ENCODE measurements around the gene BAHCC1.

Gene BAHCC1

DNA sequence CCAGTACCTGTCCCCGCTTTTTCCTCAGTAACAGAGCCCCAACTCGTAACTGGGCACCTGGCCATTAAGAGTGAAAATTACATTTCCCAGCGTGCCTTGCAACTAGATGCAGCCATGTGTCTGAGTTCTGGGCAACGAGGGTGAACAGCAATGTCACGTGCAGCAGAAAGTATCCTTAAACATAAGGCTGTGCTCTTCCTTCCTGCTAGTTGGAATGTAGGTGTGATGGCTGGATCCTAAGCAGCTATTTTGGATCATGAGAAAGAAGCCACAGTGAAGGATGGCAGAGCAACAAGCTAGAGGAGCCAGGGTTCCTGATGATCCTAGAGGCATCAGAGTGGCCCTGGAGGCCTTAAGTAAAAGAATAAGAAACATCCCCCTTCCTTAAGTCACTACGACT is 81.4 kb downstream of the BAHCC1 start:
- no peak overlapping the region for H3K4me3 ChIP-seq (ENCODE audit: low read depth, low read length)

DNA sequence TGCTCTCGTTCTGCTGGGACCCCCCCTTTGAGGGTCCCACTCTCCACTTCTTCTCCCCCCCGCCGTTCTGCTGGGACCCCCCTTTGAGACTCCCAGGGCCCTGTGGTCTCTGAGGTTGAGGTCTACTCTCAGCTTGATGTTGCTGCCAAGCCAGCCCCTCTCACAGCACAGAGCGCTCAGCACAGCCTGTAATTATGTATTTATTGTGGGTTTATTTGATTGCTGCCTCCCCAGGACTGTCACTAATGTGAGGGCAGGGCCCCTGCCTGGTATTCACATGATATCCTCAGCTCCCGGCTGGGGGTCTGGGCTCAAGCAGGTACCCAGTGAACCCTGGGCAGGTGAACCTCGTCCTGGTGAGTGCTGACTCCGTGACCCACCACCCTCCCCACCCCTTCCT is 81.9 kb downstream of the BAHCC1 start:
- TF ChIP-seq, protein P1, sequence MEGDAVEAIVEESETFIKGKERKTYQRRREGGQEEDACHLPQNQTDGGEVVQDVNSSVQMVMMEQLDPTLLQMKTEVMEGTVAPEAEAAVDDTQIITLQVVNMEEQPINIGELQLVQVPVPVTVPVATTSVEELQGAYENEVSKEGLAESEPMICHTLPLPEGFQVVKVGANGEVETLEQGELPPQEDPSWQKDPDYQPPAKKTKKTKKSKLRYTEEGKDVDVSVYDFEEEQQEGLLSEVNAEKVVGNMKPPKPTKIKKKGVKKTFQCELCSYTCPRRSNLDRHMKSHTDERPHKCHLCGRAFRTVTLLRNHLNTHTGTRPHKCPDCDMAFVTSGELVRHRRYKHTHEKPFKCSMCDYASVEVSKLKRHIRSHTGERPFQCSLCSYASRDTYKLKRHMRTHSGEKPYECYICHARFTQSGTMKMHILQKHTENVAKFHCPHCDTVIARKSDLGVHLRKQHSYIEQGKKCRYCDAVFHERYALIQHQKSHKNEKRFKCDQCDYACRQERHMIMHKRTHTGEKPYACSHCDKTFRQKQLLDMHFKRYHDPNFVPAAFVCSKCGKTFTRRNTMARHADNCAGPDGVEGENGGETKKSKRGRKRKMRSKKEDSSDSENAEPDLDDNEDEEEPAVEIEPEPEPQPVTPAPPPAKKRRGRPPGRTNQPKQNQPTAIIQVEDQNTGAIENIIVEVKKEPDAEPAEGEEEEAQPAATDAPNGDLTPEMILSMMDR (IDR thresholded peaks at IDR 0.05; ENCODE audit: borderline replicate concordance, insufficient read depth, low read depth, low read length) = no peak
- H3K4me3 ChIP-seq (ENCODE audit: low read depth, low read length) = no peak overlapping the region

More for the DNA sequence above, 81.4 kb downstream of the BAHCC1 start:
- TF ChIP-seq, protein P1 (IDR thresholded peaks at IDR 0.05; ENCODE audit: borderline replicate concordance, insufficient read depth, low read depth, low read length) = no peak

DNA sequence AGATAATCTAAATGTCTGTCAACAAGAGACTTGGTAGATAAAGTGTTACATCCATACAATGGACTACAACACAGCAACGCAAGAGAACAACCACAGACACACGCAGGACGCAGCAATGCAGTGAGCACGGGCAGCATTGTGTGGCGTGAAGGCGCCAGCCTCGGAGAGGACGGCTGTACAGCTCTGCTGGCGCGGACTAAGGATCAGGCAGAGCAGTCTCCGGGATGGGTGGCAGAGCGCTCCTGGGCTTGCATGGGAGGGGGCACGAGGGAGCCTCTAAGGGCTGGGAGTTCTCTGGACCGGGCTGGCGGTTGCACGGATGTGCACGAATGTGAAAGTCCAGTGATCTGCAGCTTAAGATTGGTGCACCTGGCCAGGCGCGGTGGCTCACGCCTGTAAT is 82.9 kb downstream of the BAHCC1 start:
- TF ChIP-seq, protein P1 (IDR thresholded peaks at IDR 0.05; ENCODE audit: borderline replicate concordance, insufficient read depth, low read depth, low read length) = no peak
- H3K4me3 ChIP-seq (ENCODE audit: low read depth, low read length) = no peak overlapping the region

DNA sequence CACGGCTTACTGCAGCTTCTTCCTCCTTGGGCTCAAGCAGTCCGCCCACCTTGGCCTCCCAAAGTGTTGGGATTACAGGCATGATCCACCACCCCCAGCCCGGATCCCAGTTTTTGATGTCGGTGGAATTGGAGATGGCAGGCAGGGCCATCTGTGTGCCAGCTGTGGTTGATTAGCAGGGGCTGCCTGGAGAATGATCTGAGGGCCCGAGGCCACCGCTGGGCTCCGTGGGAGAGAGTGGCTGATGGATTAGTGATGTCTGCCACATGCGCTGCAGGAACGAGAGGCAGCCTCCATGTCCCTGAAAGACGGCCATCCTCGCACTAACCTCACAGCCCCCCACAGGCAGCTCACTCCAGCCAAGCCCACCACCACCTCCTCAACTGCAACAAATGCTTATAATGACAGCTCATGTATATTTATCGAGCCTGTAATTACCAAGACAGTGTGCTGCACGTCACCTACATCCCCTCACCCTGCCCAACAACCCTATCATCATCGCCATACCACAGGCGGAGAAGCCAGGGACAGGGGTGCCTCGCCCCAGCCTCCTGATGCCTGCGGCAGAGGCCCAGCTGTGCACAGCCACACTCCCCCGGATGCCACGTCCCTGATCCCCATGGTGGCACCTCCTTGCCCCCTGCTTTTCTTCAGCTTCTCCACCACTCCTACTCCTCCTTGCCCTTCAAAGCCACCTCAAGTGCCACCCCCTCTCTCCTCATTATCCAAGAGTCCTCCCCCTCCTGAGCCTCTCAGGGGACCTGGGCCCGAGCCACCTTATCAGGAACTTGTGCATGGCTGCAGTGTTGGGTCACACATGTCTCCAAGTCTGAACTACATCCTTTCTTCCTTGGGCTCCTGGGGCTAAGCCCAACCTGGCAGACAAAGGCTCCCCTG is 84.2 kb downstream of the BAHCC1 start:
- TF ChIP-seq, protein P1 (IDR thresholded peaks at IDR 0.05; ENCODE audit: borderline replicate concordance, insufficient read depth, low read depth, low read length) = no peak
- no peak overlapping the region for H3K4me3 ChIP-seq (ENCODE audit: low read depth, low read length)

DNA sequence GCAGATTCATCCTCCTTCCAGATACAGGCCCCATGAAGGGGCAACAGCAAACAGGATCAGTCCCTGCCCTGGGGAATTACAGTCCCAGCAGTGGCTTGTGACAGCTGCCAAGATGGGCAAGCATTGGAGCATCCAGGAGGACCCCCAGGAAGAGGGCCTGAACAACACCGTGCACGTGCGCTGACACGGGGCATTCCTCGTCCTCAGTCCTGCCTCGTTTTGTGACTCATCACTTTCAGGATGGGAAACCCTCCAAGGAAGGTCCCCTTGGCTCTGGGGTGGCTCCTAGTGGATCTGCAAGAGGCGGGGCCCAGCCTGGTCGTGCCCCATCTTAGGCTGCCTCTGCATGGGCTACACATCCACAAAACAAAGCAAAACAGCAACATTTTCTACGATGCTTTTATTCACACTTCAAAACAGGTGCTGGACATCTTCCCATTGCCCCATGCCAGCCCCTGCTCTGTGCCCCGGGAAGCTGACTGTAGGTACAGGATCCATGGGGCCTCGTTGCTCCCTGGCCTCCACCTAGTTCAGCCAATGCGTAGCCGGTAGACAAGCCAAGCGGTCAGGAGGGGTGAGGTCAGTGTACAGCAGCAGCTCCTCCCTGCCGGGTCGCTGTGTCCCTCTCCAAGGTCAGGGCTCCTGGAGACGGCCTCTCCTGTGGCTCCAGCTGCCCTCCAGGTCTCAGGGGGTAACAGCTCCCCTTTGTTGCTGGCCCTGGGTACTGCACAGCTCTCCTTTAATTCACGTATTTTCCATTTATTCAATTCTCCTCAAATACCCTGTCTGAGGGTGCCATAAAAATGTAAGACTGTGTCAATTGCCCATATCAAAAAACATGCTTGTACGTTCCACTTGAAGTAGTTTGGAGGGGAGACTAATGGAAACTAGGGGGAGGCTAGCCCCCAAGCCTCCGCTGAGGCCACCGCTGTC is 85.1 kb downstream of the BAHCC1 start:
- H3K4me3 ChIP-seq (ENCODE audit: low read depth, low read length) = no peak overlapping the region
- TF ChIP-seq, protein P1 (IDR thresholded peaks at IDR 0.05; ENCODE audit: borderline replicate concordance, insufficient read depth, low read depth, low read length) = no peak

DNA sequence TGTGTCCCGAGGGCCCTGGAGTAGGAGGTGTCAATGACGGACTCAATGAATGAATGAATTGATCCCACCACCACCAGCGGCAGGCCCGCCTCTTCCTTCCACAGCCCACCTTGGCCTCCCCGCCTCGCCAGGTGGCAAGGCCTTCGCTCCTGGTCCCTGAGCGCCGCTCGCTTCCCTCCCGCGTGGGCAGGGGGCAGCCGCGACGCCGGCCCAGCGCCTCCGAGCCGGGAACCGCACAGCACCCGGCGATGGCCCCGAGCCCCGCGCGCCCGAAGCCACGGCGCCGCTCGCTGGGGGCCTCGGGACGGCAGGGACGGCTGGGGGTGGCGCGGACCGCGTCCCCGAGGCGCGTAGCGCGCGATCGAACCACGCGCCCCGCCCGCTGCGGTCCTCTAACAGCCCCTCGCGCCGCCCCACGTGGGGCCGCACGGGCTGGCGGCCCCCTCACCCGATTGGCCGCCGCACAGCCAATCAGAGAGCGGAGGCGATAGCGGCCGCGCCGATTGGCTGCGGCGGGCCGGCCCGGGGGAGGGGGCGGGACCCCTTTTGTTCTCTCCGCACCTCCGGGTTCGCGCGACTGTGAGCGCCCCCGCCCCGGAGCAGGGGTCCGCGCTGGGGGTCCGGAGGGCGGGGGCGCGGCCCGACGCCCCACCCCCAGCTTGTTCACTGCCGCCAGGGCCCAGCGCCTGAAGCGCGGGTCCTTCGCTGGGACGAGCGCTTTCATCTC is 86.0 kb downstream of the BAHCC1 start:
- TF ChIP-seq, protein P1 (IDR thresholded peaks at IDR 0.05; ENCODE audit: borderline replicate concordance, insufficient read depth, low read depth, low read length) = no peak
- H3K4me3 ChIP-seq (ENCODE audit: low read depth, low read length) = no peak overlapping the region
